HG03139 (cell line): ENCODE measurements around the gene MS4A18.

Experiments
- ATAC-seq: cut with Tn5 transposase; IDR thresholded peaks from one replicate; pipeline ENCODE4 v1.9.1; 2021; ENCODE audit not compliant: unreplicated experiment

Gene MS4A18

GRCh38 chr11:60785806-60786361 lies 61.4 kb downstream of the MS4A18 start:
- no peak for ATAC-seq

- no peak for ATAC-seq
Observed at GRCh38 chr11:60786811-60787567, 62.5 kb downstream of the MS4A18 start.

GRCh38 chr11:60788401-60789125 lies 64.0 kb downstream of the MS4A18 start:
- ATAC-seq = no peak

- ATAC-seq = no peak
Observed at GRCh38 chr11:60790726-60791125, 66.2 kb downstream of the MS4A18 start.

- no peak for ATAC-seq
Observed at GRCh38 chr11:60791153-60791933, 66.8 kb downstream of the MS4A18 start.

DNA sequence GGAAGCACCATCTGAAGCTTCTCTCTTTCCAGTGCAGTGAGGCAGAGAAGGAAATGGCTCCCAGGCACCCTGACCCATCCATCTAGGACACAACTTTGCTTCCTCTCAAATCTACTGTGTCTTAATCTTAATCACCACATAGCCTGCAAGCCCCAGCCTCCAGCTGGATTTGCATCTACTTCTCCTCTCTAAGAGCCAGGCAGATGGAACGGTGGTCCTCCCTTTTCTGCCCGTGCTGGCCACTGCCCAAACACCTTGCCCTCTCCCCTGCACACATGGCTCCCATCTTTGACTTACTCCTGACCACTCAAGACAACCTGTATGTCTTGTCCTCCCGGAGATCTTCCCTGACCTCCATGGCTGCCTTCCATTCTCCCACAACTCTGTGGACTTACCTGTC lies 68.0 kb downstream of the MS4A18 start:
- ATAC-seq = no peak
